Anterior cingulate cortex (tissue), 58 donors: ENCODE data around the gene ABTB2.
A peak's percentile ranks its signal among the peaks of the same experiment; 100 is the strongest.

Source experiments
- DNase-seq, 58 donors: peaks; one replicate each; lab custom pipeline; 2025; lab: John Stamatoyannopoulos, UW

ABTB2 gene

DNA sequence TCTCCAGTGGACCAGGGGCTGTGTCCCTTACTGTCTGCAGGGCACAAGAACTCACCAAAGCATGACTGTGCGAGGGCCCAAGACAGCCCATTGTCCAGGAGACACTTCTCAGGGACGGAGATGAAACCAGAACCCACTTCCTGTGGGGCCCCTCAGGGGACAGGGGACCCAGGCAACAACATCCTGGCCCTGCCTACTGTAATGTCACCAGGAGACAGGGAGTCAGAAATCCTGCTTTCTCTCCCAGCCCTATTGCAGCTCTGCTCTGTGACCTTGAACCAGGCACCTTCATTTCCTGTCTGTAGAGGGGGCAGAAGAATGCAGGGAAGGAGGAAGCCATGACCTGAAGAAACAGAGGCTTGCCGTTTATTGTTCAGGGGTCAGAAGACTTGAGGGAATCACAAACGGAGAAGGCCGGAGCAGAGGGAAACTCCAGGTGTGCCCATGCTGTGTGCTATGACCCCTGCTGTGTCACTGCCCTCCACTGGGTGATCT, 154.4 kb downstream of the ABTB2 start:
- DNase-seq: no peak

DNA sequence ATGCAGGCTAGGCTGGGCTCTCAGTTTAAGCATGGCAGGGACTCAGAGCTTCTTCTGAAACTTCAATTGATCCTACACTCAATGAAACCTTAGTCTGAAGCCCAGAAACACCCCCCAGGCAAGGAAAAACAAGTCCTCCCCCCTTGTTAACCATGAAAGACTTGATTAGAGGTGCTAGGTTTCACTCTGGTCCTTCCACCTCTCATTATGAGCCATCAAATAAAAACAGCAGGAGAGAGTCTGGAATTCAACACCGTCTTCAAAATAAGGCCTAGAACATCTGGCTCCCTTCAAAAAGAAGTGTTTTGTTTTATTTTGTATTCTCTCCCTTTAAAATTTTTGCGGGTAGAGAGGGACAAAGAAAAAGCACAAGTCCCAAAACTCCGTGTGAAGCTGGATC, 156.7 kb downstream of the ABTB2 start:
- DNase-seq: no peak

DNA sequence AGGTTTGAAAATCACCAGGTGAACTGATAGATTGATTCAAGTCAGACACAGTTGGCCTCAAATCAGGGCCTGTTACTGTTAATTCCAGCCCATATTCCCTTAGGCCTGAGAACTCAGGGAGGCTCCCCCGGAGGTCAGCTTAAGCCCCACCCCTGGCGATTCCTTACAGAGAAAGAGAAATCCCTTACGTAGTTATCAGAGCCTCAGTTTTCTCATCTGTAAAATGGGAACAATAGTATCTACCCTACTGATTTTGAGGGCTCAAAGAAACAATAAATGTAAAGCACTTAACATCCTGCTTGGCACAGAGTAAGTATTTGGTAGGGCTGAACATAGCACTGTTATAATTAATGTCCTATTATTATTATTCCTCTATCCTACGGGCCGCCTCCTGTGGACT, 158.3 kb downstream of the ABTB2 start:
- no peak for DNase-seq

DNA sequence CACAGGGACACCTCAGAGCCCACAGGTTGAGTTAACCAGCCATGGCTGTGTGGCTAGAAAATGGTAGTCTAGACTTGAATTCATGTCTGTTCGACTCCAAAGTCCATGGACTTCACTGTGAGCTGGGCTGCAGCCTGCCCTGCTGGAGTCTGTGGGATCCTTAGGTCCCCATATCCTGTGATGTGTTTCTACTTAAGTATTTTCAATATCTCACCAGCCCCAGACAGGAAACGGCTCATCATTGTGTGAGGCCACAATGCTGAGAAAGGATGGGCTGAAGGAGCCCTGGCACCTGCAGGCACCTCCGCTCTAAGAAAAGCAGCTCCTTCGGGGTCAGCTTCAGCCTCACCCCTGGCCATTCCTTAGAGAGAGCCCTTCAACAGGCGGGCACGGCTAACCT, 159.3 kb downstream of the ABTB2 start:
- no peak for DNase-seq

DNA sequence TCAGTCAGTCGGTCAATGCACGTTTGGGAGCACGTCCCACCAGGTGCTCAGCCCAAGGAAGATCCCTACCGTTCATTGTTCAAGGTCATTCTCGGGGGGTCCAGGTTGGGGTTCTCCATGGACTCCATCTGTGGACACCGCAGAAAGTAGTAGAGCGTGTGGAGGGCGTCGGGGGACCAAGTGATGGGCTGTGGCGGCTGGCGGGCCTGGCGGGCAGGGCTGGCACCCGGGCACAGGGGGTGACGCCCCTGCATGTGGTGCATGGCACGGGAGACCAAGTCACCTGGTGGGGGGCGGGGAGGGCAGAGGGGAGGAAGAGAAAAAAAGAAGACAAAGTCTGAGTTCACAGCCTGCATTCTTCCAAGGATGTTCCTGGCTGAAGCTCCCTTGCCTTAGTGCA, 160.6 kb downstream of the ABTB2 start:
- no peak for DNase-seq

DNA sequence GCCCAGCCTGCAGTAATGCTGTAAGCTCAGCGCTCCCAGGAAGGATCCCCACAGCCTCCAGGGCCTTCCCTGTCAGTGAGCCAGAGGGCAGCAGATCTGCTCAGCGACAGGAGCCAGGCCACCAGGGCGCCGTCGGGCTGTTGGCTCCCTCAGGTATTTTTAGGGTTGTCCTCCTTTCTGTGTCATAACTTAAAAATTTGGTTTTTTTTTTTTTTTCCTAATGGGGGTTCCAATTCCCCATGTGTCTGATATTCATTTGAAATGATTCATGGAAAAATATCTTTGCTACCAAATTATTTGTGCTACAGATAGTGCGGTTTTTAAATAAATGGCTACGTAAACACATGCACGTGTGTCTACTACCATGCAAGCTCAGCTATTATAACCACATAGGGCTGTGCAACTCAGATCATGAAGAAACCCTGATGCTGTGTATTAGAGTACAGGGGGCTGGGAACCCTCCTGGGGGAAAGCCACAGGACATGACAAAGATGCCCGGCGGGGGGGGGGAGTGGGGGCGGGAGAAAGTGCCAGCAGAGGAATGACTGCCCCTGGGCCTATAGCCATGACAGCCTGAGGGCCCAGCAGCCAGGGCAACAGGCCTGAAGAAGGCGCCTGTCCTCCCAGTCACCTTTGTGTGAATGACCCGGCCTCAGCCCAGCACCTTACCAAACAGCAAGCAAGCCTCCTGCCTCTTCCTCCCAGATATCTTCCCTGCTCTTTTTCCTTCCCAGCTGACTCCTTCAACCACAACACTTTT, 163.1 kb downstream of the ABTB2 start:
- DNase-seq: no peak

DNA sequence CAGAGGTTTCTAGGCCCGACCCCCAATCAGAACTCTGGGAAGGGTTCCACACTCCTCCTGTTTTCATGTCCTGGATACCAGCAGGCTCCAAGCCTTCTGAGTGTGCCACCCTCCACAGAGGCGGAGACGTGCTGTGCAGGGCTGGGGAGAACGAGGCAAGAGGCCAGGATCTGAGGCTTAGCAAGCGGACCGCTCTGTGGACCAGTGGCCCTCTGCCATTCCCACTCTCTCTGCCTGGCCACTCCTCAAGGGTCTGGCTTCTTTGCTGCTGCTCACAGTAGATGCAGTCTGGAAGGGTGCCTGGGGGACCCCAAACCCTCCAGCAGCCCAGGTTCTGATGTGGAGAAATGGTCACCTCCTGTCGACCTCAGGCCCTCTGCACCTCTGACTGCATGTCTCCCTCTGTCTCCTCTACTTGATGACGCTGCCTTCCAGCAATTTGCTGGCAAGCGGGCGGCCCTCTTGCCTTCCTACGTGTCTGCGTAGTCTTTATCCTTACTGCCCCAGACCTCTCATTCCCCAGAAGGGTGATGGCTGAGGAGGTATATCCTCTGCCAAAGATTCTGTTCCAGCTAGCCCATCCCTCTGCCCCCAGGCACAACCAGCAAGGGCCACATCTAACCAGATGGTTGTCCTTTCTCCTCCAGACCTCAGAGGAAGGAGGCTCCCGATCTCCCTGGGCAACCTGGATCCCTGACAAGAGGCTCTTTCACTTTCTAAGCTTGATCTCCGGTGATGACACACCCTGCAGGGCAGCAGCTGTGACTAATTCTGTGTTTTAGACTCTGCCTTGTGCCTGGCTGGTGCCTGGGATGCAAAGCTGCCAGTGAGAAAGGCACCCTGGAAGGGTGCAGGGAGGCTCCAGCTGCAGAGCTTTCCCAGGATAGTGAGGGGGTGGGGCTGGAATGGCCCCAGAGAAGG, 165.1 kb downstream of the ABTB2 start:
- DNase-seq: peak in 28 of 58 donors; percentile 5 to 64 (median 30)

DNA sequence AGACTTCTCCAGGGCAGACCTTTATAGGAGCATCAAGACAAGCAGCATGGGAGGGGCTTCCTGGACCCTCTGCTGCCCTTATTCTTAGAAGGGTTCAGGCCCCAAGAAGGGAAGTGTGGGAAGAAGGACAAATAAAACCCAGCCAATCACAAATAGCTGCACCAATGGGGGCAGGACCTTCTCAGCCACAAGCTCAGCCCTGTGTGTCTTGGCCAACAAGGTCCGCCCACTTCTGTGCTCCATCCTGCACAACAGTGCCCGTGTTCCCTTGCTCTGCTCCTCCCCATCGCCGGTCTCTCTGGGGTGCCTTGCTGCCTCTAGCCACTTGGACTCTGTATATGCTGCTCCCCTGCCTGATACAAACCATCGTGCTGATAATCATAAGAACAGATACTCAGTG, 166.2 kb downstream of the ABTB2 start:
- DNase-seq: no peak

DNA sequence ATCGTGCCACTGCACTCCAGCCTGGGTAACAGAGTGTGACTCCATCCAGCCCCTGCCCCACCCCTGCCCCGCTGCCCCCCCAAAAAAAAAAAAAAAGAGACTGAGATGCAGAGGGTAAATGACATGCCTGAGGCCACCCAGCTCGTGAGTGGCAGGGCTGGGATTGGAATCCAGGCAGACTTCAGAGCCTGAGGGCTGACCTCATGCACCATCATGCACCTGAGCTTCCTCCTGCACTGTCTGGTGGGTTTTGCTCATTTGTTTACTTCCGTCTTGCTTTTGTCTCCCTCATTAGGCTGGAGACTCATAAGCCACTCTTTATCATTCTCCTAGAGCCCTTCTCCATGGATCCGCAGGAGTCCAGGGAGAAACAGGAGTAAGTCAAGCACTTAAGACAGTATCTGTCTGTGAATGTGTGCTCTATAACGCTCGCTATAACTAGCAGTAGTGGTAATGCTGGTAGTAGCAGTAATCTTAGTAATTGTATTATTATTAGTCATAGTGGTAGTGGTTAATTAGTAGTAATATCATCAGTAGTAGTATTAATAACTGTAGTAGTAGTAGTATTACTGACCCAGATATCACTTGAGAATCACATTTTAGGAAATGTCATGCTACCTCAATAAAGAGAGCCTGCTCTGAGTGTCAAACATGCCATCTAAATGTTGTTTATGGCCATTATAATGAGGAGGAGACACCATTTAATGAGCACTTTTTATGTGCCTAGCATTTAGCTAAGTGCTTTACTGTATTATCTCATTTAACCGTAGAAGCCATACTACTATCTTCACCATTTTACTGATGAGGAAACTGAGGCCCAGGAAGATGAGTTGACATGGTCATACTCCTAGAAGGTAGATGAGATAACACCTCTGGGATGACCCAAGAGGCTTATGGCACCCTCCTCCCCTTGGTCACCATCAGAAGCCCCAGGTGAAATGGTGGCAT, 167.3 kb downstream of the ABTB2 start:
- no peak for DNase-seq

DNA sequence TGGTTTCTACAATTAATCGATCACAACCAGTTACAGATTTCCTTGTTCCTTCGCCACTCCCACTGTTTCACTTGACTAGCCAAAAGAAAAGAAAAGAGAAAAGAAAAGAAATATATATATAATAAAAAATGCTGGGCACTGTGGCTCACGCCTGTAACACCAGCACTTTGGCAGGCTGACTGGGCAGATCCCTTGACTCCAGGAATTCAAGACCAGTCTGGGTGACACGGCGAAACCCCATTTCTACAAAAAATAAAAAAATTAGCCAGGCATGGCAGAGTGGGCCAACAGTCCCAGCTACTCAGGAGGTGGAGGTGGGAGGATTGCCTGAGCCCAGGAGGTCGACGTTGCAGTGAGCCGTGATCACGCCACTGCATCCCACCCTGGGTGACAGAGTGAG, 168.6 kb downstream of the ABTB2 start:
- no peak for DNase-seq

DNA sequence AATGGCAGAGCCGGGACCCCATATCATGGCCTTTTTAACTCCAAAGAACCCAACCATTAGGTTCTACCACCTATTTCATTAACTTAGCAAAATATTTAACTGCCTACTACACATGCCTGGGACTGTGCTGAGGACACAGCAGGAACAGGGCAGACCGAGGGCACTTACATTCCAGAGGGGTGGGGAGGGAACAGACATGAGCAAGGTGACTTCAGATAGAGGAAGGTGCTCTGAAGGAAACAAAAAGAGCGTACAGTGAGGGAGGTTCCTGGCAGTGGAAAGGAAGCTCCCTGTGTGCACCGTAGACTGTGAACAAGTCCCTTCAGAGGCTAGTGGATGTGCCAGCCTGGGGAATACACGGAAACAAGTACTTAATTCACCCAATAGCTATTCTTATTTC, 169.6 kb downstream of the ABTB2 start:
- no peak for DNase-seq

DNA sequence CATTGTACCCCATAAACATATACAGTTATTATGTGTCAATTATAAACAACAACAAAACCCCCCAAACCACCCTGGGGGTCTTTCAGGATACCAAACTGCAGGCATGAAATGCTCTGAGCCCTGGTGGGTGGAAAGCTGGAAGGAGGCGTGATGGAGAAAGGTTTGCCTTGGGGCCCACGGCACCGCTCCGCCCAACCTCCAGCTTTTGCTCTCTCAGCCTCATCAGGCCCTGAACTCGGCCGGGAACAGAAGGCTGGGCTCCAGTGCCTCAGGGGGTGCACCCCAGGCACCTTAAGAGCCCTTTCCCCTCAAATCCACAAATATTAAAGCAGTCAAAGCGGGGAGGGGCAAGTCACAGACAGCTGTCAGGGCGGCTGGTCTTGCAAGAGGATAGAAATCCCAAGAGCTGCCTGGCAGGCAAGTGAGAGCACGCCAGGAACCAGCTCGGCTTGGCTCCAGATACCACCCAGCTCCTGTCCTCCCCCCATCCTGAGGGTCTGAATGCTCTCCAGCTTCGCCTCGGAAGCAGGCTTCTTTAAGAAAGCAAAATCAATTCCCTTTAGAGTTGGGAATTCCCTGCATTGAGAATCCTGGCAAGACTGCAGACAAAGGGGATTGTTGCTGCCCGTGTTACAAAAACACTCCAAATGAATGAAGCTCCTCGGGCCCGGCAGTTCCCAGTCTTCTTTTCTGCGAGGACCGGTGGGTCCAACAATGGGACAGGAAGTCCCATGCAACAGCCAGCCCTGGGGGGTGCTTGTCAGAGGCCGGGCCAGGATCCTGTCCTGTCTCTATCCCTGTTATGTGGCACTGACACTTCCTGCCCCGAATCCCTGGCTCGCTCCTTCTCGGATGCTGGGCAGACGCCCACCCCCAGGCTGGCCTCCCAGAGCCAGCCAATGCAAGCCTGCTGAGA, 171.6 kb downstream of the ABTB2 start:
- peak in 6 of 58 donors; percentile 21 to 48 (median 27) for DNase-seq

DNA sequence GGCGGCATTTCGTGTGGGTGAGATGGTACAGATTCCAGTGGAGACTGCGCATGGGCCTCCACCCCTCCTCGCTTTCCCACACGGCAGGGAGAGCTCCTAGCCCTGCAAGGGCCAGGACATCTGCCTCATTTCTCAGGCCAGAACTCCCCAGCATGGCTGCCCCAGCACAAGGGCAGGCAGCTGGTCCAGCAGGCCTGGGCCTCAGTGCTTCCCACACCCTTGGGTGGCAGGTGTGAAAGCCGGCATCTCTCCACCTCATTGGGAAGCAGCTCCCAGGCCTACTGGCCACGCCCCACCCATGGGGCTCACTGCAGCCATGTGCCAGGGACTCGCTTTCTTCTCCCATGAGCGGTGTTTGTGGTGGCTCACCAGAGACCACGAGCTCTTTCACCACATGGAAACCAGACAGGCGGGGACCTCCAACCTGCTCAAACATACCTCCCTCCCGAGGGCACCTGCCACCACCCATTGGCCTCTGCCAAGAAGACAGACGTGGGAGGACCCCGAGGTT, 173.2 kb downstream of the ABTB2 start:
- no peak for DNase-seq

DNA sequence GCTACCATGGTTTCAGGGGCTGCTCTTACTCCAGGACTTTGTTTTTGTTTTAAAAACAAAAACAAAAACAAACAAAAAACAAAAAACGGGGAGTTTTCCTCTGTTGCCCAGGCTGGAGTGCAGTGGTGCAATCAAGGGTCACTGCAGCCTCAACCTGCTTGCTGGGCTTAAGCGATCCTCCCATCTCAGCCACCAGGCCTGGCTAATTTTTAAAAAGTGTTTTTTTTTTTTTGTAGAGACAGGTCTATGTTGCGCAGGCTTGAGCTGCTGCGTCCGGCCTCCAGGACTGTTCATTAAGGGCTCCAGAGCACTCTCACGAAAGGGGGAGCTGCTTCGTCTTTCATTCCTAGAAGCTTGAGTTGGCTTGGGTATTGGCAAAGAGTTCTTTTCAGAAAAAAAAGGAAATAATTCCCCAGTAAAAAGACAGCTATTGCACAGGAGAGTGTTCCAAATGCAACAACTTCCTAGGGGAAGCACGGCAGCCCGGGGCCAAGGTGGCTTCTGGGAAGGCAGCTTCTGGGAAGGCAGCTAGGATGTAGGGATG, 173.9 kb downstream of the ABTB2 start:
- DNase-seq: no peak

DNA sequence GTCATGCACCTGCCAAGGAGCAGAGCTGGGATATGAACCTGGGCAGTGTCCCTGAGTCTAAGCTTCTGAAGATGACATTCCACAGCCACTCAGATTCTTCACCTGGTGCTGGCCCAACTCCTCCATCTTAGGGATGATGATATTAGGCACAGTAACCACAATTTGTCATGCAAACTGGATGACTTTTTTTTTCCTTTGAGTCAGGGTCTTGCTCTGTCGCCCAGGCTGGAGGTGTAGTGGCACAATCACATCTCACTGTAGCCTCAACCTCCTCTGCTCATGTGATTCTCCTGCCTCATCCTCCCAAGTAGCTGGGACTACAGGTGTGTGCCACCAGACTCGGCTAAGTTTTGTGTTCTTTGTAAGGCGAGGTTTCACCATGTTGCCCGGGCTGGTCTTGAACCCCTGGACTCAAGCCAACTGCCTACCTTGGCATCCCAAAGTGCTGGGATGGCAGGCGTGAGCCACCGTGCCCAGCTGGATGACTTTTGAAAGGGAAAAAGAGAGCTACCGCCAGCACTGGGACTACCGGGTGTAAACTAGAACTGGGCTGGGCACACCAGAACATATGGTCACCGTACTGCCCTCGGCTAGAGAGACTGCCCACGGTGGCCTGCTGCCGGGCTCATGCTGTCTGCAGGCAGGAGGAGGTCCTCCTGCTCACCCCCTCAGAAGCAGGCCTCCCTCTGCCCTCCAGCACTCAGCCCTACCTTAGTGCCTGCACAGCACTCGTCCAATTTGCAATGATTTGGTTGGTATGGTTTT, 174.7 kb downstream of the ABTB2 start:
- no peak for DNase-seq

DNA sequence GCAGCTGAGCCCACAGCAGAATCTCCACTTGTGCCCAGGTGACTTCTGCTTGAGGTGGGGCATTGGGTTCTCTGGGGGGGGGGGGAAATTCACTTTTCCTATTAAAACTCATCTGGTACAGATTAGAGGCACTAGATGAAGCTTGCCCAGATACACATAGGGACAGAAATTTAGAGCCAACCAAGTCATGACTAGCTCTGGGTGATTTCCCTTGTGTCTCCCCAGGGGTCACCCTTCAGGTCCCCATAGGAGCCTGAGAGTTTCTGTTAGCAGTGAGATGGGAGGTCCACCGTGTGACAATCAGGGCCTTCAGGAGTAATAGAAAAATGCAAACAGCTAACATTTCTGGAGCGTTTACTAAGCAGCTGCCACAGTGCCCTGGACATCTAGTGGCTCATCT, 175.4 kb downstream of the ABTB2 start:
- DNase-seq: no peak

DNA sequence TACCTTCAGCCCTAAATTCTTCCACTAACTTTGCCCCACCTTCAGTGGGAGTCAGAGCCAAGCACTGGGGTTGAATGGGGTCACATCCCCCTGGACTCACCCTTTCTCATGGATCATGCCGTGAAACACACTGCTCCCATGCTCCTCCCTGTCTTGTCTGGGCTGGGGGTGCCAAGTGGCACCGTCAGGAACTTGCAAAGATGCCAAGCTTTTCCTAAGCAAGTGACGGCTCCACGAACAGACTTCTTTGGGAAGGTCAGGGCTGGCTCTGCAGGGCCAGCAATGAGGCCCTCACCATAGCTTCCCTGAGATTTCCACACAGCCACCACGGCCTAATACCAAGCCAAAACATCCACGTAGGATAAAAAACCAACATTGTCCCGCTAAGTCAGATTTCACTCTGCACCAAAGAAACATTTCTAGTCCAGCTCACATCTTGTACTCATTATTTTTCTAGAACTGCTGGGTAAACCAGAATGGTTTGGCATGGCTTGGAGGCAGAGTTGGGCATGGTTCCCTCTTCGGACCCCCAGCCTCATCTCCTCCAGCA, 175.9 kb downstream of the ABTB2 start:
- no peak for DNase-seq

DNA sequence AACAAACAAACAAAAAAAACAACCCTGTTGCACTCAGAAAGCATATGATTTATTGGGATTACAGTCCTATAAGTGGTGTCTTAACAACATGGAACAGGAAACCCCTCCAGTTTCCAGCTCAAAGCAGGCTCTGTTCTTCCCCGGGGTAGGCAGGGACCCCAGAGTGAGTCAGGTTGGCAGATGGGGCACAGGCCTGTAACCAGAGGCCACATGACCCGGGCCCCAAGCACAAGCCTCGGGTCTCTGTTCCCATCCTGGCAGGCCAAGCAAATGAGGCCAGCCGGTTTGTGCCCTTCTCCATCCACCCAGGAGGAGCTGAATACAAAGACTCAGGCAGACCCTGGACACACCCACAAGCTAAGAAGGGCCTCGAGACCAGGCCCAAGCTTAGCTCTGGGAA, 176.6 kb downstream of the ABTB2 start:
- peak in 10 of 58 donors; percentile 10 to 40 (median 28) for DNase-seq
